Activated T-helper 1 cell treated with anti-CD3 and anti-CD28 coated beads, Interleukin-12 subunit alpha, Interleukin-12 subunit beta, Interleukin-2, Interleukin-4 antibody, amounts not matched to agents 30 ng/mL and 10 ng/mL and 1 ng/mL, durations not matched to agents 14 hours and 24 hours and 36 hours (primary cell): Measurements from ENCODE around the gene PAPSS2. TPM values are rescaled to one million over a fixed set of nuclear protein-coding genes. Genes with fewer than 3 reads are reported as not detected.
"Not testable (repeated sequence)": the region's sequence is repeated elsewhere in the genome, so short reads cannot be mapped to it uniquely, and the experiment has no call there.

Source experiments
- DNase-seq: peaks from one replicate; pipeline ENCODE4 v3.0.0; 2021; ENCODE audit warnings: low spot score
- H3K27ac Mint-ChIP-seq: one replicate; pipeline ENCODE4 v1.8.0; 2021; ENCODE audit warnings: mild to moderate bottlenecking, mixed read lengths
- H3K27me3 Mint-ChIP-seq: one replicate; pipeline ENCODE4 v1.8.0; 2022; ENCODE audit warnings: mild to moderate bottlenecking, moderate library complexity, mixed read lengths; ENCODE audit not compliant: insufficient read depth
- H3K36me3 Mint-ChIP-seq: one replicate; pipeline ENCODE4 v1.8.0; 2021; ENCODE audit warnings: low read depth, mixed read lengths
- H3K4me1 Mint-ChIP-seq: one replicate; pipeline ENCODE4 v1.8.0; 2021; ENCODE audit warnings: low read depth, mixed read lengths
- H3K4me3 Mint-ChIP-seq: one replicate; pipeline ENCODE4 v1.8.0; 2021; ENCODE audit warnings: mild to moderate bottlenecking, moderate library complexity, mixed read lengths
- H3K9me3 Mint-ChIP-seq: one replicate; pipeline ENCODE4 v1.8.0; 2021; ENCODE audit warnings: mixed read lengths
- intact Hi-C: fragments of 100-400 bp; cut with micrococcal nuclease; formaldehyde crosslinking; loops from one replicate; pipeline ENCODE4 v1.15.1; 2024
- total RNA-seq: library from RNA; stranded (reverse); gene quantifications from 2 replicates; pipeline ENCODE4 v1.2.3, GENCODE V29; 2022

PAPSS2 gene
- total RNA-seq, 1 donor from 2014 or later, result 0.21 TPM

- H3K36me3 Mint-ChIP-seq, H3K4me1 Mint-ChIP-seq, H3K27ac Mint-ChIP-seq, DNase-seq, H3K9me3 Mint-ChIP-seq, H3K4me3 Mint-ChIP-seq, intact Hi-C loops: not testable (repeated sequence)
- H3K27me3 Mint-ChIP-seq, result peaks cover 16% of the 10 kb centered on the region
These were observed 78.6 kb downstream of the PAPSS2 start for GRCh38 chr10:87738253-87738652.

GRCh38 chr10:87739703-87740102 lies 80.0 kb downstream of the PAPSS2 start:
- intact Hi-C loops, result no loop called here
- H3K27ac Mint-ChIP-seq, result no peak overlapping the region
- no peaks in the 10 kb centered on the region for H3K4me1 Mint-ChIP-seq
- no peaks in the 10 kb centered on the region for H3K36me3 Mint-ChIP-seq
- no peaks in the 10 kb centered on the region for H3K9me3 Mint-ChIP-seq
- H3K4me3 Mint-ChIP-seq, result no peak overlapping the region
- DNase-seq, result no peak
- peaks cover 14% of the 10 kb centered on the region for H3K27me3 Mint-ChIP-seq

GRCh38 chr10:87740254-87740655 lies 80.6 kb downstream of the PAPSS2 start:
- Mint-ChIP-seq H3K4me3 (no peak overlapping the region), H3K4me1 (no peaks in the 10 kb centered on the region), H3K27ac (no peak overlapping the region), H3K27me3 (peaks cover 14% of the 10 kb centered on the region), H3K9me3 (no peaks in the 10 kb centered on the region), H3K36me3 (no peaks in the 10 kb centered on the region)
- DNase-seq, result no peak
- intact Hi-C loops, result no loop called here

- H3K9me3 Mint-ChIP-seq, H3K27ac Mint-ChIP-seq, intact Hi-C loops, H3K4me1 Mint-ChIP-seq, H3K4me3 Mint-ChIP-seq, DNase-seq, H3K27me3 Mint-ChIP-seq, H3K36me3 Mint-ChIP-seq: not testable (repeated sequence)
These were observed 83.4 kb downstream of the PAPSS2 start for GRCh38 chr10:87742992-87743610.

- no peak for DNase-seq
- Mint-ChIP-seq H3K36me3 (no peaks in the 10 kb centered on the region), H3K27ac (no peak overlapping the region), H3K4me3 (no peak overlapping the region), H3K27me3 (peaks cover 5% of the 10 kb centered on the region), H3K9me3 (no peaks in the 10 kb centered on the region), H3K4me1 (no peaks in the 10 kb centered on the region)
- intact Hi-C loops, result no loop called here
These were observed 84.9 kb downstream of the PAPSS2 start for GRCh38 chr10:87744606-87745005.

GRCh38 chr10:87746911-87747310 lies 87.2 kb downstream of the PAPSS2 start:
- Mint-ChIP-seq H3K27me3 (peaks cover 2% of the 10 kb centered on the region), H3K4me1 (no peaks in the 10 kb centered on the region), H3K4me3 (no peak overlapping the region), H3K27ac (no peak overlapping the region), H3K36me3 (peaks cover 1% of the 10 kb centered on the region), H3K9me3 (no peaks in the 10 kb centered on the region)
- intact Hi-C loops, result no loop called here
- DNase-seq, result no peak

- H3K36me3 Mint-ChIP-seq, H3K4me3 Mint-ChIP-seq, DNase-seq, H3K9me3 Mint-ChIP-seq, H3K27me3 Mint-ChIP-seq, H3K27ac Mint-ChIP-seq, H3K4me1 Mint-ChIP-seq, intact Hi-C loops: not testable (repeated sequence)
These were observed 88.6 kb downstream of the PAPSS2 start for GRCh38 chr10:87748244-87748643.

GRCh38 chr10:87750001-87750671 lies 90.5 kb downstream of the PAPSS2 start:
- intact Hi-C loops, result no loop called here
- DNase-seq, result no peak
- peaks cover 15% of the 10 kb centered on the region for H3K36me3 Mint-ChIP-seq
- H3K9me3 Mint-ChIP-seq, result no peaks in the 10 kb centered on the region
- H3K4me1 Mint-ChIP-seq, result no peaks in the 10 kb centered on the region
- no peak overlapping the region for H3K27ac Mint-ChIP-seq
- peaks cover 2% of the 10 kb centered on the region for H3K27me3 Mint-ChIP-seq
- no peak overlapping the region for H3K4me3 Mint-ChIP-seq

GRCh38 chr10:87750817-87751216 lies 91.1 kb downstream of the PAPSS2 start:
- peaks cover 2% of the 10 kb centered on the region for H3K27me3 Mint-ChIP-seq
- H3K4me3 Mint-ChIP-seq, result no peak overlapping the region
- no peaks in the 10 kb centered on the region for H3K4me1 Mint-ChIP-seq
- intact Hi-C loops, result no loop called here
- no peak for DNase-seq
- peaks cover 15% of the 10 kb centered on the region for H3K36me3 Mint-ChIP-seq
- H3K27ac Mint-ChIP-seq, result no peak overlapping the region
- H3K9me3 Mint-ChIP-seq, result no peaks in the 10 kb centered on the region

- Mint-ChIP-seq H3K27ac (no peak overlapping the region), H3K4me3 (no peak overlapping the region), H3K36me3 (peaks cover 17% of the 10 kb centered on the region), H3K9me3 (no peaks in the 10 kb centered on the region), H3K27me3 (peaks cover 2% of the 10 kb centered on the region), H3K4me1 (no peaks in the 10 kb centered on the region)
- no peak for DNase-seq
- intact Hi-C loops, result no loop called here
These were observed 91.6 kb downstream of the PAPSS2 start for GRCh38 chr10:87751274-87751673.

GRCh38 chr10:87752566-87752965 lies 92.9 kb downstream of the PAPSS2 start:
- Mint-ChIP-seq H3K9me3 (no peaks in the 10 kb centered on the region), H3K4me1 (no peaks in the 10 kb centered on the region), H3K4me3 (no peak overlapping the region), H3K27ac (no peak overlapping the region), H3K27me3 (peaks cover 2% of the 10 kb centered on the region), H3K36me3 (peaks cover 20% of the 10 kb centered on the region)
- DNase-seq, result no peak
- intact Hi-C loops, result no loop called here

GRCh38 chr10:87753995-87754866 lies 94.6 kb downstream of the PAPSS2 start:
- no peak overlapping the region for H3K27ac Mint-ChIP-seq
- H3K4me1 Mint-ChIP-seq, result no peaks in the 10 kb centered on the region
- no peak for DNase-seq
- H3K4me3 Mint-ChIP-seq, result no peak overlapping the region
- H3K36me3 Mint-ChIP-seq, result peaks cover 24% of the 10 kb centered on the region
- intact Hi-C loops, result no loop called here
- no peaks in the 10 kb centered on the region for H3K9me3 Mint-ChIP-seq
- H3K27me3 Mint-ChIP-seq, result no peaks in the 10 kb centered on the region

- H3K4me3 Mint-ChIP-seq, result no peak overlapping the region
- no peaks in the 10 kb centered on the region for H3K9me3 Mint-ChIP-seq
- H3K27me3 Mint-ChIP-seq, result no peaks in the 10 kb centered on the region
- peaks cover 32% of the 10 kb centered on the region for H3K36me3 Mint-ChIP-seq
- no peak for DNase-seq
- intact Hi-C loops, result no loop called here
- no peak overlapping the region for H3K27ac Mint-ChIP-seq
- H3K4me1 Mint-ChIP-seq, result peaks cover 16% of the 10 kb centered on the region
These were observed 98.0 kb downstream of the PAPSS2 start for GRCh38 chr10:87757685-87758084.
